ENCODE measurements around the gene ABCA4. TPM values are rescaled to one million over a fixed set of nuclear protein-coding genes. Genes with fewer than 3 reads are reported as not detected.

The ABCA4 gene
- total RNA-seq, 1 donor from 2014 or later: 2.1 TPM

DNA sequence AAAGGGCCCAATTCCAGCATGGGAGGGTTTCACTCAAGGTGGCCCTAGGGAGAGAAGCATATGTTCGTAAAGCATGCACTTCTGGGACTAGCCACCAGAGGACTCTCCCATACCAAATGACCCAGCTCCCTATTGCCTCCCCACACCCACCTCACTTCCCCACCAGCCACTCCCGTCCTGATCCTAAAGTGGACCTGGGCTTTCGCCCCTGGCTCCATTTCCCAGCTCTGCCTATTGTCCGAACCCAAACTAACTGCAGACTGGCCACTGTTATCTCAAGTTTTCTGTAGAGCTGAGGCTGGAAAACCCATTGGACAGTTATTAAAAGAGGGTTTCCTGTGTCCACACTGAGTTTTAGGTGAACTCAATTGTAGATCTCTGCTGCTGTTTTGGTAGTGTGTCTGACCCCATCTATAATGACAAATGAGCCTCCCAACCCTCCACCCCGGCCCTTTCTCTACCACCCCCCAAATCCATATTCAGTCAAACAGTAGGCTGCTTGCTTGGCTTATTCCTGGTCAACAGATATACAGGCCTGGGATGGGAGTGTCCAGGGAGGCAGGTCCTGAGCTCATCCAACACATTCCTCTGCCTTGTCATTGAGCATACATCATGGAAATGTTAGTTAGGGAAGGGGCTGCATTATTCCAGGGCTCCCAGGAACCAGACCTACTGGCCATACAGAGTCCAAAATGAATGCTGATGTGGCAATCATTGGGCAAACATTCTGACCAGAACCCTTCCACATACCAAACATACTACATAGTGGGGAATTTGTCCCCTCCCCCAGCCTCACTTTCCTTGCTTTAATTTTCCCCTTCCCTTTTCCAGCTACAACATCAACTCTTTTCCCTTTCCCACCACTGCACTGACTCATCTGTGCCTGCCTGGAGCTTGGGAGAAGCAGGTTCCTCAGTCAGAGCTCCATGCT is 59.2 kb downstream of the ABCA4 start:
- no peaks in the 10 kb centered on the region for H3K36me3 ChIP-seq (ENCODE audit: control insufficient read depth in 3 of 3, insufficient read depth in 3 of 3, low read length in 3 of 3)
- H3K27ac ChIP-seq (ENCODE audit: low read depth, low read length): peak overlapping the region; percentile 37
- H3K27me3 ChIP-seq (ENCODE audit: control insufficient read depth in 3 of 3, insufficient read depth in 3 of 3, low read length in 3 of 3): no peaks in the 10 kb centered on the region
- H3K4me3 ChIP-seq (ENCODE audit: low read length in 3 of 3): no peak overlapping the region
- H3K9ac ChIP-seq (ENCODE audit: low read depth in 1 of 3, low read length in 3 of 3): no peak overlapping the region
- peaks cover 7 to 22% (median 18%) of the 10 kb centered on the region in 3 donors for H3K4me1 ChIP-seq (ENCODE audit: control insufficient read depth in 3 of 3, insufficient read depth in 3 of 3, low read length in 3 of 3)
- no peaks in the 10 kb centered on the region for H3K9me3 ChIP-seq (ENCODE audit: control insufficient read depth in 3 of 3, low read length in 3 of 3)

DNA sequence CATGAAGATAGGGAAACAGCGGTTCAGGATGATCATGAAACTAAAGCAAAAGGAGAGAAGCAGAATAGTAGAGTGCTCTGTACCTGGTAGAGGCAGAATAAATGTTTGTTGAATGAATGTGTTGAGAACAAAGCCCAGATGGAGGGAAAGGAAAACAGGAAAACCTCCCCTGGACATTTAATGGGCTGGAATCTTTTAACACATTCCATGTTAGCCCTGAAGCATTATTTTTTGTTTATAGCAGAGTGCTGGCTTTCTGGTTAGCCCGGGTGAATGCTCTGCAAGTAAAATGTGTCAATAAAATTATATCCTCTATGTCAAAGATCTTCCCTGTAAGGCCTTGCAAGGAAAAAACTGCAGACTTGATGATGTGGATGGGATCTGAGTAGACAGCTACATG is 60.2 kb downstream of the ABCA4 start:
- Histone ChIP-seq H3K9me3 (ENCODE audit: control insufficient read depth in 3 of 3, low read length in 3 of 3) (no peaks in the 10 kb centered on the region), H3K36me3 (ENCODE audit: control insufficient read depth in 3 of 3, insufficient read depth in 3 of 3, low read length in 3 of 3) (no peaks in the 10 kb centered on the region), H3K4me1 (ENCODE audit: control insufficient read depth in 3 of 3, insufficient read depth in 3 of 3, low read length in 3 of 3) (peaks cover 7 to 22% (median 18%) of the 10 kb centered on the region in 3 donors), H3K27ac (ENCODE audit: low read depth, low read length) (no peak overlapping the region), H3K4me3 (ENCODE audit: low read length in 3 of 3) (no peak overlapping the region), H3K9ac (ENCODE audit: low read depth in 1 of 3, low read length in 3 of 3) (no peak overlapping the region), H3K27me3 (ENCODE audit: control insufficient read depth in 3 of 3, insufficient read depth in 3 of 3, low read length in 3 of 3) (no peaks in the 10 kb centered on the region)

DNA sequence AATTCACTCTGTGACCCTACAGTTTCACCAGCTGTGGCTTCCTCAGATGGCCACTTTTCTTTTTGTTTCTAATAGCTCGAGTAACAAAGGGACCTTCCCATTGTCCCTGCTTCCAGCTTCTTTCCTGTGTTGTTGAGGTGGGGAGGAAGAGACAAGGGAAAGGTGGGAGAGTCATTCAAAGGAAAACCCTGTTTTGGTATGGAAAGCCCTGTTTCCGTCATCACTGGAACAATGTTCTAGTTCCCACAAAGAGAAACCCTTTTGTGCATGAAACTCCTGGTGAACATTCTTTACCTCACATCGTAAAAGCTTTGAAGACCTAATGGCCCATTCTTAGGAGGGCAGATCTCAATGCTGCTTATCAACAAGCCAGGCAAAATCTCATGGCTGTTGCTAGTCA is 62.2 kb downstream of the ABCA4 start:
- H3K9ac ChIP-seq (ENCODE audit: low read depth in 1 of 3, low read length in 3 of 3): no peak overlapping the region
- no peak overlapping the region for H3K4me3 ChIP-seq (ENCODE audit: low read length in 3 of 3)
- H3K9me3 ChIP-seq (ENCODE audit: control insufficient read depth in 3 of 3, low read length in 3 of 3): no peaks in the 10 kb centered on the region
- peaks cover 3 to 16% (median 13%) of the 10 kb centered on the region in 3 donors for H3K4me1 ChIP-seq (ENCODE audit: control insufficient read depth in 3 of 3, insufficient read depth in 3 of 3, low read length in 3 of 3)
- no peaks in the 10 kb centered on the region for H3K36me3 ChIP-seq (ENCODE audit: control insufficient read depth in 3 of 3, insufficient read depth in 3 of 3, low read length in 3 of 3)
- H3K27me3 ChIP-seq (ENCODE audit: control insufficient read depth in 3 of 3, insufficient read depth in 3 of 3, low read length in 3 of 3): no peaks in the 10 kb centered on the region
- H3K27ac ChIP-seq (ENCODE audit: low read depth, low read length): no peak overlapping the region

DNA sequence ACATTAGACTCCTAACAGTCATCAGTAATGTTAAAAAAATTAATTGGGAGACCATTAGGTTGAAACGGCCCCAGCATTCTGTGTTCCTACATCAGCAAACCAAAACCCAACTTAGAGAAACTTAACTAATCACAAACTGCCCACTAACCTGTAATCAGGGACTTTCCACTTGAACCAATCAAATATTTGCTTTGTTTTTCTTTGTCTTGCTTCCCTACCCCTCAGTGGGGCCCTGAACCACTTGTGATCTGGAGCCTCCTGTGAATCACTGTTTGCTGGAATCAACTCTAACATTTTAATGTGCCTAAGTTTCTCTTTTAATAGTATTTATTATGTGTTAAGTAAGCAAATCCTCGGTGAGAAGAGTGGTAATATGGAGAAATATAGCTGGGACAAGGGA is 64.0 kb downstream of the ABCA4 start:
- H3K27ac ChIP-seq (ENCODE audit: low read depth, low read length): no peak overlapping the region

DNA sequence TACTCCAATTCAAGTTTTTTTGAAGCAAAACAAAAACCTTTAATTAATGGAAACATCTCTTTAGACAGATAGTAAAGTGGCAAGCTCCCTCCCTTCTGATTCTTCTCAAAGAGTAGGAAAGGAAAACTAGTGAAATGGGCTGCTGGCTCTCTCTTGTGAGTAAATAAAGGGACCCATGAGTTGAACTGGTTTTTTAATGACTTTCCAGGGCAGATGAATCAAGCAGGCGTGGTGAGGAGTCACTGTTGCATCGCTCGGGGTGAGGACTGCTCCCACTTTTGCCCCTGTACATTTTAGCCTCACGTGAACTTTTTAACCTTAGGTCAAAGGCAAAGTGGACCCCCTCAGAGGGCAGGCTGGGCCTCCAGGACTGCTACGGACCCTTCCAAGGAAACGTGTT is 64.8 kb downstream of the ABCA4 start:
- peaks cover 0 to 7% (median 3%) of the 10 kb centered on the region in 3 donors for H3K4me1 ChIP-seq (ENCODE audit: control insufficient read depth in 3 of 3, insufficient read depth in 3 of 3, low read length in 3 of 3)
- no peaks in the 10 kb centered on the region for H3K36me3 ChIP-seq (ENCODE audit: control insufficient read depth in 3 of 3, insufficient read depth in 3 of 3, low read length in 3 of 3)
- no peak overlapping the region for H3K27ac ChIP-seq (ENCODE audit: low read depth, low read length)
- H3K9ac ChIP-seq (ENCODE audit: low read depth in 1 of 3, low read length in 3 of 3): no peak overlapping the region
- no peaks in the 10 kb centered on the region for H3K27me3 ChIP-seq (ENCODE audit: control insufficient read depth in 3 of 3, insufficient read depth in 3 of 3, low read length in 3 of 3)
- H3K9me3 ChIP-seq (ENCODE audit: control insufficient read depth in 3 of 3, low read length in 3 of 3): no peaks in the 10 kb centered on the region
- H3K4me3 ChIP-seq (ENCODE audit: low read length in 3 of 3): no peak overlapping the region

More for the DNA sequence above, 64.0 kb downstream of the ABCA4 start:
- no peak overlapping the region for H3K4me3 ChIP-seq (ENCODE audit: low read length in 3 of 3)
- no peak overlapping the region for H3K9ac ChIP-seq (ENCODE audit: low read depth in 1 of 3, low read length in 3 of 3)
- no peaks in the 10 kb centered on the region for H3K36me3 ChIP-seq (ENCODE audit: control insufficient read depth in 3 of 3, insufficient read depth in 3 of 3, low read length in 3 of 3)
- H3K27me3 ChIP-seq (ENCODE audit: control insufficient read depth in 3 of 3, insufficient read depth in 3 of 3, low read length in 3 of 3): no peaks in the 10 kb centered on the region
- H3K9me3 ChIP-seq (ENCODE audit: control insufficient read depth in 3 of 3, low read length in 3 of 3): no peaks in the 10 kb centered on the region
- H3K4me1 ChIP-seq (ENCODE audit: control insufficient read depth in 3 of 3, insufficient read depth in 3 of 3, low read length in 3 of 3): peaks cover 3 to 11% (median 7%) of the 10 kb centered on the region in 3 donors

DNA sequence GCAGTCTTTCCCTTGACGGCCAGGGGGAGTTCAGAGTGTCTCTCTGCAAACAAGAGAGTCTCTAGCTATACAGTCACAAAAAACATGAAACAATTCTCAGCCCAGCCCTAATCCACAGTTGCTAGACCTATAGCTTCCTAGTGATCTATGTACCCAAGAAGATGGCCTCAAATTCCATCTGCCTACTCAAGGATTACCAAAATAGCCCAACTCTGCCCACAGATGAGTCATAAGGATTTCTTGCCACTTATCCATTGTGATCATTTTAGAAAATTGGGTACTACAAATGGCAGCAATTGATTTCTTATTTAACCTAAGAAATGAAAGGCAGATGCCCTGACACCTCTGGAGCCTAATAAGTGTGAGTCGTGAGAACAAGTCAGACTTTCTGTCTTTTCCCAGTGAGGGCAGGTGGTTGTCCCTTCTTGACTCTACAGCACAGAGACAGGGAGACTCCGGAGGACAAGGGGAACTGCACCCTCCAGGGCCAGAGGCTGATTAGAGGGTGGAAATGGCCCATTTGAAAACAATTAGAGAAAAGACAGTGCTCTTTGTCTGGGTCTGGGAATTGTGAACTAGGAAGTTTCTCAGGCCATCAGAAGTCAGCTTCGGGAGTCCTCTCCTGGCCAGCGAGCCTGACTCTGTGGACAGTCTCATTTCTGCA is 65.4 kb downstream of the ABCA4 start:
- H3K36me3 ChIP-seq (ENCODE audit: control insufficient read depth in 3 of 3, insufficient read depth in 3 of 3, low read length in 3 of 3): no peaks in the 10 kb centered on the region
- no peaks in the 10 kb centered on the region for H3K9me3 ChIP-seq (ENCODE audit: control insufficient read depth in 3 of 3, low read length in 3 of 3)
- H3K9ac ChIP-seq (ENCODE audit: low read depth in 1 of 3, low read length in 3 of 3): no peak overlapping the region
- H3K27ac ChIP-seq (ENCODE audit: low read depth, low read length): no peak overlapping the region
- H3K27me3 ChIP-seq (ENCODE audit: control insufficient read depth in 3 of 3, insufficient read depth in 3 of 3, low read length in 3 of 3): no peaks in the 10 kb centered on the region
- peaks cover 0 to 4% (median 3%) of the 10 kb centered on the region in 3 donors for H3K4me1 ChIP-seq (ENCODE audit: control insufficient read depth in 3 of 3, insufficient read depth in 3 of 3, low read length in 3 of 3)
- H3K4me3 ChIP-seq (ENCODE audit: low read length in 3 of 3): no peak overlapping the region

DNA sequence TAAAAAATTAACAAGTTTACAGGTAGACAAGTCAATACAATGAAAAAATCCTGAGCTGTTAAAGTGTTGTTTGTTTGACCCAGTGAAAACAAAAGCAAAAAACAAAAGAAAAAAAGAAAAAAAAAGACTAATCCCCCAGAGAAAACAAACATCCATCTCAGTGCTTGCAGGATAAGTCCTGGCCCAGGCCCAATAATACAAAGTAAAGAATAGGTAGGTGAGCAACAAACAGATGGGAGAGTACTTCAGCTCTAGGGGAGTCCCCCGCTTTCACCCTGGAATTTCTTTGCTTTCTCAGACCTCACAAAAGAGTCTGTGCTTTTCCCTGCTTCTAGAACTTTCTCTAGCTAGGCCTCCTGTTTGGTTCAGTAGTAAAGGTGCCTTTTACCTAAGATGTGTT is 70.3 kb downstream of the ABCA4 start:
- no peak overlapping the region for H3K9ac ChIP-seq (ENCODE audit: low read depth in 1 of 3, low read length in 3 of 3)
- no peak overlapping the region for H3K4me3 ChIP-seq (ENCODE audit: low read length in 3 of 3)
- H3K27me3 ChIP-seq (ENCODE audit: control insufficient read depth in 3 of 3, insufficient read depth in 3 of 3, low read length in 3 of 3): no peaks in the 10 kb centered on the region
- H3K4me1 ChIP-seq (ENCODE audit: control insufficient read depth in 3 of 3, insufficient read depth in 3 of 3, low read length in 3 of 3): peaks cover 9 to 23% (median 11%) of the 10 kb centered on the region in 3 donors
- H3K9me3 ChIP-seq (ENCODE audit: control insufficient read depth in 3 of 3, low read length in 3 of 3): no peaks in the 10 kb centered on the region
- no peaks in the 10 kb centered on the region for H3K36me3 ChIP-seq (ENCODE audit: control insufficient read depth in 3 of 3, insufficient read depth in 3 of 3, low read length in 3 of 3)
- no peak overlapping the region for H3K27ac ChIP-seq (ENCODE audit: low read depth, low read length)

DNA sequence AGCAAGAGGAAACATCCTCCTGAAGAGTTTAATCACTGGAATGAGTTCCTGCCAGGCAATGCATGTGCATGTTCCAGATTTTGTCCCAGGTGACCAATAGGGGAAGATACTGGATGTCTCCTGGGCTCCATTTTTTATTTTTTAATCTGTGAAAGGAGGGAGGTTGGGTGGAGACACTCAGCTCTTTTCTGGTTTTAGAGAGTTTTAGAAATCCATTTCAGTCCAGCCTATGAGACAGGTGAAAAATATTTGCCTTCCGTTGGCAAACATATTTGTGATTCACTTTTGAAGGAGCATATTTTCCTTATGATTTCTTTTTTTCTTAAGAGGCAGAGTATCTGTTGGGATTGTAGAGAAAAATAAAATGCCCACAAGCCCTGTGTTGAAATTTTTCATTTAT is 70.7 kb downstream of the ABCA4 start:
- no peak overlapping the region for H3K27ac ChIP-seq (ENCODE audit: low read depth, low read length)
- no peaks in the 10 kb centered on the region for H3K36me3 ChIP-seq (ENCODE audit: control insufficient read depth in 3 of 3, insufficient read depth in 3 of 3, low read length in 3 of 3)
- H3K4me3 ChIP-seq (ENCODE audit: low read length in 3 of 3): no peak overlapping the region
- H3K9me3 ChIP-seq (ENCODE audit: control insufficient read depth in 3 of 3, low read length in 3 of 3): no peaks in the 10 kb centered on the region
- H3K27me3 ChIP-seq (ENCODE audit: control insufficient read depth in 3 of 3, insufficient read depth in 3 of 3, low read length in 3 of 3): no peaks in the 10 kb centered on the region
- H3K4me1 ChIP-seq (ENCODE audit: control insufficient read depth in 3 of 3, insufficient read depth in 3 of 3, low read length in 3 of 3): peaks cover 7 to 24% (median 11%) of the 10 kb centered on the region in 3 donors
- peak overlapping the region in 1 of 3 donors; percentile 18 for H3K9ac ChIP-seq (ENCODE audit: low read depth in 1 of 3, low read length in 3 of 3)

DNA sequence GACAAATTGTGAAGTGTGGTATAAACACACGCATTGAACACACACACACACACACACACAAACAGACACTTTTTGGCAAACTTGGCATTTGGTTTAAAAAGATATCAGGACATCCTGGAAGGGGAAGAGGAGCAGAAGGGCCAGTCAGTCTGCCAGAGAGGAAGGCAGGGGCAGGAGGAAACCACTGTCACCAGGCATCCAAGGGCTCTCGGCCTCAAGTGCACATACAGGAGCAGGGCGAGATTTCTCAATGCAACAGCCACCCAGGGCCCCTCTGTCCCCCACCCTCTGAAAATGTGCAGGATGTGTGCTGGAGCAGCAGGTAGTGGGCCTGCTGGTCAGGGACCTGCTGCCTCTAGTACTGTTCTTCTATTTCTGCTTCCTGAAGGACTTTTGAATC is 71.2 kb downstream of the ABCA4 start:
- H3K4me3 ChIP-seq (ENCODE audit: low read length in 3 of 3): no peak overlapping the region
- peak overlapping the region in 1 of 3 donors; percentile 18 for H3K9ac ChIP-seq (ENCODE audit: low read depth in 1 of 3, low read length in 3 of 3)
- peak overlapping the region; percentile 71 for H3K27ac ChIP-seq (ENCODE audit: low read depth, low read length)
- no peaks in the 10 kb centered on the region for H3K27me3 ChIP-seq (ENCODE audit: control insufficient read depth in 3 of 3, insufficient read depth in 3 of 3, low read length in 3 of 3)
- H3K4me1 ChIP-seq (ENCODE audit: control insufficient read depth in 3 of 3, insufficient read depth in 3 of 3, low read length in 3 of 3): peaks cover 9 to 25% (median 14%) of the 10 kb centered on the region in 3 donors
- H3K36me3 ChIP-seq (ENCODE audit: control insufficient read depth in 3 of 3, insufficient read depth in 3 of 3, low read length in 3 of 3): no peaks in the 10 kb centered on the region
- H3K9me3 ChIP-seq (ENCODE audit: control insufficient read depth in 3 of 3, low read length in 3 of 3): no peaks in the 10 kb centered on the region
